ENCODE measurements around the gene ARID1B. TPM values are rescaled to one million over a fixed set of nuclear protein-coding genes. Genes with fewer than 3 reads are reported as not detected.

Gene ARID1B
- total and polyA plus RNA-seq, 2 of the 13 experiments (the other 11 are each of a cell fraction or from before 2014, with no cell fraction given): 20.1 to 32.6 TPM

GRCh38 chr6:156931283-156931682, 154.1 kb downstream of the ARID1B start (continued):
- TF ChIP-seq HIC2 (CRISPR knock-in tag; IDR thresholded peaks at IDR 0.05; ENCODE audit: low read depth): no peak
- TF ChIP-seq, protein P1, sequence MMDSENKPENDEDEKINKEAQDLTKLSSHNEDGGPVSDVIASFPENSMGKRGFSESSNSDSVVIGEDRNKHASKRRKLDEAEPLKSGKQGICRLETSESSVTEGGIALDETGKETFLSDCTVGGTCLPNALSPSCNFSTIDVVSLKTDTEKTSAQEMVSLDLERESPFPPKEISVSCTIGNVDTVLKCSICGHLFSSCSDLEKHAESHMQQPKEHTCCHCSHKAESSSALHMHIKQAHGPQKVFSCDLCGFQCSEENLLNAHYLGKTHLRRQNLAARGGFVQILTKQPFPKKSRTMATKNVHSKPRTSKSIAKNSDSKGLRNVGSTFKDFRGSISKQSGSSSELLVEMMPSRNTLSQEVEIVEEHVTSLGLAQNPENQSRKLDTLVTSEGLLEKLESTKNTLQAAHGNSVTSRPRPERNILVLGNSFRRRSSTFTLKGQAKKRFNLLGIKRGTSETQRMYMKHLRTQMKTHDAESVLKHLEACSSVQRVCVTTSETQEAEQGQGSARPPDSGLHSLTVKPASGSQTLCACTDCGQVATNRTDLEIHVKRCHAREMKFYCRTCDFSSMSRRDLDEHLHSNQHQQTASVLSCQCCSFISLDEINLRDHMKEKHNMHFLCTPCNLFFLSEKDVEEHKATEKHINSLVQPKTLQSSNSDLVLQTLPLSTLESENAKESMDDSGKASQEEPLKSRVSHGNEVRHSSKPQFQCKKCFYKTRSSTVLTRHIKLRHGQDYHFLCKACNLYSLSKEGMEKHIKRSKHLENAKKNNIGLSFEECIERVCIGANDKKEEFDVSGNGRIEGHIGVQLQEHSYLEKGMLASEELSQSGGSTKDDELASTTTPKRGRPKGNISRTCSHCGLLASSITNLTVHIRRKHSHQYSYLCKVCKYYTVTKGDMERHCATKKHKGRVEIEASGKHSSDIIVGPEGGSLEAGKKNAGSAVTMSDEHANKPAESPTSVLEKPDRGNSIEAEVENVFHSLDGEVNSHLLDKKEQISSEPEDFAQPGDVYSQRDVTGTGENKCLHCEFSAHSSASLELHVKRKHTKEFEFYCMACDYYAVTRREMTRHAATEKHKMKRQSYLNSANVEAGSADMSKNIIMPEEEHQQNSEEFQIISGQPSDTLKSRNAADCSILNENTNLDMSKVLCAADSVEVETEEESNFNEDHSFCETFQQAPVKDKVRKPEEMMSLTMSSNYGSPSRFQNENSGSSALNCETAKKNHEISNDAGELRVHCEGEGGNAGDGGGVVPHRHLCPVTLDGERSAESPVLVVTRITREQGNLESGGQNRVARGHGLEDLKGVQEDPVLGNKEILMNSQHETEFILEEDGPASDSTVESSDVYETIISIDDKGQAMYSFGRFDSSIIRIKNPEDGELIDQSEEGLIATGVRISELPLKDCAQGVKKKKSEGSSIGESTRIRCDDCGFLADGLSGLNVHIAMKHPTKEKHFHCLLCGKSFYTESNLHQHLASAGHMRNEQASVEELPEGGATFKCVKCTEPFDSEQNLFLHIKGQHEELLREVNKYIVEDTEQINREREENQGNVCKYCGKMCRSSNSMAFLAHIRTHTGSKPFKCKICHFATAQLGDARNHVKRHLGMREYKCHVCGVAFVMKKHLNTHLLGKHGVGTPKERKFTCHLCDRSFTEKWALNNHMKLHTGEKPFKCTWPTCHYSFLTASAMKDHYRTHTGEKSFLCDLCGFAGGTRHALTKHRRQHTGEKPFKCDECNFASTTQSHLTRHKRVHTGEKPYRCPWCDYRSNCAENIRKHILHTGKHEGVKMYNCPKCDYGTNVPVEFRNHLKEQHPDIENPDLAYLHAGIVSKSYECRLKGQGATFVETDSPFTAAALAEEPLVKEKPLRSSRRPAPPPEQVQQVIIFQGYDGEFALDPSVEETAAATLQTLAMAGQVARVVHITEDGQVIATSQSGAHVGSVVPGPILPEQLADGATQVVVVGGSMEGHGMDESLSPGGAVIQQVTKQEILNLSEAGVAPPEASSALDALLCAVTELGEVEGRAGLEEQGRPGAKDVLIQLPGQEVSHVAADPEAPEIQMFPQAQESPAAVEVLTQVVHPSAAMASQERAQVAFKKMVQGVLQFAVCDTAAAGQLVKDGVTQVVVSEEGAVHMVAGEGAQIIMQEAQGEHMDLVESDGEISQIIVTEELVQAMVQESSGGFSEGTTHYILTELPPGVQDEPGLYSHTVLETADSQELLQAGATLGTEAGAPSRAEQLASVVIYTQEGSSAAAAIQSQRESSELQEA (CRISPR knock-in tag; IDR thresholded peaks at IDR 0.05; ENCODE audit: not compliant biosample characterization): no peak
- no peak for TF ChIP-seq IKZF1 (IDR thresholded peaks at IDR 0.05)
- no peak for TF ChIP-seq ZNF337 (CRISPR knock-in tag; IDR thresholded peaks at IDR 0.05; ENCODE audit: borderline replicate concordance, low read depth)
